Left renal pelvis (tissue), 4 donors: Measurements from ENCODE around the gene SNX4. TPM values are rescaled to one million over a fixed set of nuclear protein-coding genes. Genes with fewer than 3 reads are reported as not detected.

Experiments used
- DNase-seq, 4 donors: peaks; one replicate each; pipeline ENCODE4 v3.0.0-alpha.2; 2013; ENCODE audit warnings: low read depth in 4 of 4, low spot score in 3 of 4
- polyA plus RNA-seq, 4 donors: library from polyadenylated mRNA; unstranded; fragments of 120-200 nt; gene quantifications; one replicate each; pipeline ENCODE4 v1.2.1, GENCODE V29; 2013; ENCODE audit not compliant: insufficient read length in 4 of 4

The SNX4 gene
- polyA plus RNA-seq, 4 donors: 36.7 to 77.8 (median 69.4) TPM

DNA sequence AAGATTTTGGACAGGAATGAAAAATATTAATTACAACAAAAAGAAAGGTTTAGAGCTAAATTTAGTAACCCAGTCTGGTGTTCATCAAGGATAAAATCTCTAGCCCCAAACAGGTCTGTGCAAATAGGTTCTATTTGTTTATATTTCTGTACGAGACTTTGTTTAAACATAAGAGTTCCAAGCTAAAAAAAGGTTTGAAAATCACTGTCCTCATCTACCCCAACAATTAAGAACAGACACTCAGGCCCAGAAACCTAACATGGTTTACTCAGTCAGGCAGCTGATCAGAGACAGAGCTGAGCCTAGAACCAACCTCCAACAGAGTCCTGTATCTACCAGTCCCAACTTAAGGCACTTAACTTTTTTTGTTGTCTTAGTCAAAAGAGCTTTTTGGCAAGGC lies 49.3 kb downstream of the SNX4 start:
- no peak for DNase-seq

DNA sequence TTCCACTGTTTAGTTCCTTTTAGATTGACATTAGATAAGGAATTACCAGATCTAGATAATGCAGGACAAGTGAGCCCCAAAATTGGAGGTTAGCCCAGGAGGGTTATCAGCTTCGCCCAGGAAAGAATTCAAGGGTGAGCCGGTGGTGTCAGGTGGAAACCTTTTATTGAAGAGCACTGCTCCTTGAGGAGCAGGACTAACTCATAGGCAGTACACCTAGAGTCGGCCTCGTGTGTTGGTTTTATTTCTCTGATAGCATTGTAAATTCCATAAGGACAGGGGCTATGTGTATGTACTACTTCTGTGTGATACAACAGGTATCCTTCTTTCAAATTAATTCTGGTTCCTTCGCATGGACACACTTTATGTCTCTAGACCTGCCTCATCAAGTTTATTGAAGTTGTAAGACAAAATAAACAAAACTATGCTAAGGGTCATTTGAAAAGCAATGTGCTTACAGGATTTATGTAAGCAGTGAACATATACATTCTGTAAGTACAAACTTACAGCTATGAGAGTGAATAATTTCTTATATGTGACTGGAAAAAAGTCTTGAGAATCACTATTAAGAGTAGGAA lies 57.2 kb downstream of the SNX4 start:
- DNase-seq: no peak

DNA sequence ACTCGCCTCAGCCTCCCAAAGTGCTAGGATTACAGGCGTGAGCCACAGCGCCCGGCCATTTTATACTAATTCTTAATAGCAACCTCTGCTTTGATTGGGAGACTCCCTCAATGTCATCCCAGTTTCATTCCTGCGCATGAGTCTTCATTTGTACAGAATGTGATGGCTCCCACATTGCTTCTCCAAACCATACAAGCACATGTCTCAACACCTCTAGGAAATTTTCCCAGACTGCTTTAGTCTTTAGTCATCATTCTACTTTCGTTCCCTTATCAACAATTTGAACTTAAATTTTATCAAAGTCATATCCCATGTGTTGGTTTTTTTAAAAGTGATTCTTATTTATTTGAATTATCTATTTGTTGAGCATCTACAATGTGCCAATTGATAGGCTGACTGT lies 58.1 kb downstream of the SNX4 start:
- DNase-seq: no peak

DNA sequence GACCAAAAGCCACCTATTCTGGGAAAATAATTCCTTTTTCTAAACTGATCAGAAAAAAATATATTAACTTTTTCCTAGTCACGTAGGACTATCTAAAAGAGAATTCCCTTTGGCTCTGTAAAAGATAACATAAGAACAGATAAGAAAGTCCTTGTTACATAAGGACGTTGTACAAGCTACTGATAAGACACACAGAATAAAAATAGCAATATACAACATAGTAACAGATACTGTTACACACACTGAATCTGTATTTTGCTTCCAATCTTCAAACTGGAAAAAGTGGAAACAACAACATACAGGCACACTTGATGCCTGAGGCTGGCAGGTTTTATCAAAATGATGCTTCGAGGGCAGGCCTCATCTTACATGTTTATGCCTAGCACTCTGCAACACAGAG lies 59.8 kb downstream of the SNX4 start:
- DNase-seq: no peak

DNA sequence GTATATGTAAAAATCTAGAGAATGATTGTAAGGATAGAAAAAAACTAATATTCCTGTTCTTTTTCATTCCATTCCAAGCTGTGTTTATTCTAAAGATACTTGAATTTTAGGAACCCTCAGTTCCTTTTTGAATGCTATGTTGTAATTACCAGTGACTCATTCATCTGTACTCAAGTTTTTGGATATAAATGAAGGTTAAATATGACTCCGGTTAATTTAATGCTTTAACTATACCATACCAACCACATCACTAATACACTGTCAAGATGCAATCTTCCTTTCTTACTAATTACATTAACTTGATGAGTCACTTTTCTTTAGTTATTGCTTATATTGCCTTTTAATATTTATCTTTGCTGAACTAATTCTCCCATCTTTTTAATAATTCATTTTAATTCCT lies 76.1 kb downstream of the SNX4 start:
- no peak for DNase-seq

DNA sequence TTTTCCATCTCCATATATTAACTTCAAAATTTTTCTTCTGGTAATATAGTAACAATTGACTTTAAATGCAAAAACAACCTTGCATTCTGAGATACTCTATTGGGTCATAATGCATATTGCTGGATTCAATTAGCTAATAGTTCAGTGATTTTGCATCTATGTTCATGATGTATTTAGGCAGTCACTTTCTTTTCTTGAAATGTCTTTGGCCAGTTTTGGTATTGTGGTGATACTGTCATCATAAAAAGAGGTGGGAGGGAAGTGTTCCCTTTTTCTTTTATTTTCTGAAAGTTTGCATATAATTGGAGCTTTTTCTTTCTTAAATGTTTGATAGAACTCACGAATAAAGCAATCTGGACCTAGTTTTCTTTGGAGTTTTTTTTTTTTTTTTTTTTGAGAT lies 77.5 kb downstream of the SNX4 start:
- no peak for DNase-seq

DNA sequence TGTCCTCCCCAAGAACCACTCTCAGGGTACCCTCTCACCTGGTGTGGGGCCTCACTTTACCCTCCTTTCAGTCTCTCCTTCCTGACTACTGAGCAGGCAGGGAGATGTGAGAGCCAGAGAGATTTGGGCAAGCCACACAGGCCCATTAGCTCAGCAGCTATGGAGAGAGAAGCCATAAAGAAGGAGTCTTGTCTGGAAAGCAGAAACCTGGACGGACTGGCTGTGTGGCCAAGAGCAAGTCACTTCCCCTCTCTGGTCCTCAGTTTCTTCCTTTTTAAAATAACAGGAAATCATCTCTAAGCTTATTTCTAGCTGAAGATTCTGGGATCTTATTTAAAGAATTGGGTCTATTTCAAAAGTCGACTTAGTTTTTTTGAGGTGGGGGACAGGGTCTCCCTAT lies 79.0 kb downstream of the SNX4 start:
- DNase-seq: no peak

DNA sequence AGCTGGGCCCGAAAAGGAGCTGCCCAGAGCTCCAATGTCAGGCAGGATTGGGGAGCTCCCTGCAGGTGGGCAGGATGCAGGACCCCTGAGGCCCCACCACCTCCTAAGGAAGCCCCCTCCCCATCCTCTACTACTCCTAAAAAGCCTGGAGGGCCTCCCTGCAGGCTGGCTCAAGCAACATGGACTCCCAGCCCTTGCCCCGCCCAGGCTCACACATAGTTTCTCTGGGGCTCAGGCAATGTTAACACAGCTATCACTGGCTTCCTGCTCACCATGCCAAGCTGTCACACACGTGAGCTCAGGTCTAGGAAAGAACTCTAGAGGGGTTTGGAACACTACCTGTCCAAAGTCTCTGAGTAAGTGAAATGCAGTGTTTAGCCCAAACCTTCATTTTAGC lies 79.4 kb downstream of the SNX4 start:
- no peak for DNase-seq

DNA sequence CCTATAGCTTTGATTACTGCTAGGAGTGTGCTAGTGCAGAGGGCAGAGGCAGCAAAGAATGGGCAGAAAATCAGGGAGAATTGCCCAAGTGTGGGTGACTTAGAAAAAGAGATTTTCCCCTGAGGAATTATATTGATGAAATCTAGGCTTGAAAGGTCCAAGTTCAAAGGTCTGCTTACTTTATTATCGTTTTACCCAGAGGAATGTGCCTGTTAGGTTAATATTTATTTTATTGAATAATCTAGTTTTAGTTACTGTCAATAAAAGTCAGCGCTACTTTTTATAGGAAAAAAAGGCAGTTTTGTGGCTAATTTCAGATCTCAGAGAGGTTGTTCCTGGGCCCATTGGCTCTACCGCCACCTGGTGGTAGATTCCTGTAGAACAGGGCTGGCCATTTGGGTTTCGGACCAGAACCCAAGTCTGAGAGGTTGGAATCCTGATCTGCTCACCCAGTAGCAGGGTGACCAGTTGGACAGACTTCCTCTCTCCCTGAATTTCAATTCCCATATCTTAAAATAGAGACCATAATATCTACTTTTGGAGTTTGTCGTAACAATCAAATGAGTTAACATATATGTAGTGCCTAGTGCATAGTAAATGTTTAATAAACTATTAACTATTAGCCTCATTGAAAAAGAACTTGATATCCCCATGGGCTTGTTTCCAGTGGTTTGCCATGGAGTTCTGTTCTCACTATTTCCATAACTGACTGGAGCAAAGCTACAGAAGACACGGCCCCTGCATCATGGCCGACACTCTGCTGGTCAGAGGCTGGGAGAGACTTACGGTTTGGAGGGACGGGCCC lies 82.2 kb downstream of the SNX4 start:
- DNase-seq: peak in 3 of 4 donors; percentile 14 to 29 (median 14)

DNA sequence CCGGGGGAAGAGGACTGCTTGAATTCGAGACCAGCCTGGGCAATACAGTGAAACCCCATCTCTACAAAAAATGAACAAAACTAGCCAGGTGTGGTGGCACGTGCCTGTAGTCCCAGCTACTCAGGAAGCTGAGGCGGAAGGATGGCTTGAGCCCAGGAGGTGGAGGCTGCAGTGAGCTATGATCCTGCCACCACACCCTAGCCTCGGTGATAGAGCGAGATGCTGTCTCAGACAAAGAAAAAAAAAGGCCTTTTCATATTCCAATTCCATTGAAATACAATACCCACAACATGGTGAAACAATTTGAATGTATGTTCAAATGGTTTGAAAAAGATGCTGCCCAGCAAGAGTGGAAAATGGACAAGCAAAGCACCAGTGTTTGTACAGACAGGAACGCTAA lies 83.1 kb downstream of the SNX4 start:
- DNase-seq: no peak

DNA sequence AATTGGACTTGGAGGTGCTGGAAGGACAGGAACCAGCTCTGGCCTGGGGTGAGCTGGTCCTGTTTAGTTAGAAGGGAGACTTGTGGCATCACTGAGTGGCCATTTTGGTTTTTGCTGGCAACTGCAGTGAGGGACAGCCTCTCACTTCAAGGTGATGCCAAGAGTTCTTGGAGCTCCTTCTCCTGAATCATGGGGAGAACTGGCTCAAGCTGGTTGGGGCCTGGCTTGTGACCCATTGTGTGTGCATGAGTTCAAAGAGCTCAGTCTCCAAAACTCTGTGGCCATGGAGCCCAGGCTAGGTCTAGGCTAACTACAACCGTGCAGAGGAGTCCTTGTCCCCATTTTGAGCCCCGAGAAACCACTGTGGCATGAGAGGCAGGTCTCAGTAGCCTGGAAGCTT lies 84.8 kb downstream of the SNX4 start:
- no peak for DNase-seq

DNA sequence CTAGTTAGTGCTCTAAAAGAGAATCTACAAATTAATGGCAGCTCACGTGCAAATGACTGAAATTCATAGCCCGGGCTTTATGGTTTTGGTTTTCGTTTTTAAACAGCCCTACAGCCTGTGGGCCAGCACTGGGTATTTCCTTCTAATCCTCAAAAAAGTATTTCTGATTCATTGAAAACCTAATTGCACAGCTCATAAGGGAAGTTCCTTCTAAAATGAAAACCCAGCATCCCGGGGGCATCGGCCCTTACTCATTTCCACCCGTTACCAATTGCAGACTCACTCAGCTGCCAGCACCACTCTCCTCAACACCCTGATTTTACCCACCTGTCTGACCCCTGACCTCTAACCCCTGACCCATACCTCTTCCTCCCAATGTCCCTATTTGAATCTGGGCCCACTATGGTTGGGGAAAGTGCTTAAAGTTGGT lies 85.4 kb downstream of the SNX4 start:
- no peak for DNase-seq

DNA sequence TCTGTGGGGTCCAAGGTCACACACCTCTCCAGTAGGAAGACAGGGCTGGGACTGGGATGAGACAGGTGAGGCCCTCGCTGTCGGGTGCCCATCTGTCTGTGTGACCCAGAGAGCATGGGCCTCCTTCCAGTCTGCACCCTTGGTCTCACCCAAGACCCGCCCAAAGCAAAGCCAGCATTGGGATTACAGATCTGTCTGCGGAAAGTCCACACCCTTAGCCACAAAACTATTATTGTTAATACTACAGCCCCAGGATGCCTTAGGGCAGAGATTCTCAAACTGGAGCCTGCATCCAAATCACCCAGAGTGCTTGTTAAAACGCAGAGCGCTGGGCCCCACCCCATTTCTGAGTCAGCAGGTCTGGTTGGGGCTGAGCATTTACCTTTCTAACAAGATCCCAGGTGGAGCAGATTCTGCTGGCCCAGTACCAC lies 86.4 kb downstream of the SNX4 start:
- DNase-seq: no peak

DNA sequence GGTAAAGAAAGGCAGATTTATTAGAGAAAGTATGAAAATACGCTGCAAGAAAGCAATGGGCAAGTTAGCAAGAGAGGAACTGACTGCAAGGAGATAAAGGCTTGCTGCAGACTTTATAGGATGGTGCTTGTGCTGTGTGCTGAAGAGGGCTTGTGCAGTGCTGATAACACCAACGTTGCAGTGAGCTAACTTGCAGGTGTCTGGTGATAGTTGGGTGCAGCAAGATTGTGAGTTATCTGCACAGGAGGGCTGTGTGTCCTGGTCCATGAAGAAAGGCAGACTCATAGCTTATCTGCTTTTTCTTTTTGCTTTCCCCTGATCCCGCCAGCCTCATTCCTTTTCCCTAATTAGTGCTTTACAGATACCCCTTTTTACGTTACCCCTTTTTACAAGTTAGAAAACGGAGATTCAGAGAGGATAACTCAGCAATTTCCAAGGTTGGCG lies 86.9 kb downstream of the SNX4 start:
- DNase-seq: no peak

DNA sequence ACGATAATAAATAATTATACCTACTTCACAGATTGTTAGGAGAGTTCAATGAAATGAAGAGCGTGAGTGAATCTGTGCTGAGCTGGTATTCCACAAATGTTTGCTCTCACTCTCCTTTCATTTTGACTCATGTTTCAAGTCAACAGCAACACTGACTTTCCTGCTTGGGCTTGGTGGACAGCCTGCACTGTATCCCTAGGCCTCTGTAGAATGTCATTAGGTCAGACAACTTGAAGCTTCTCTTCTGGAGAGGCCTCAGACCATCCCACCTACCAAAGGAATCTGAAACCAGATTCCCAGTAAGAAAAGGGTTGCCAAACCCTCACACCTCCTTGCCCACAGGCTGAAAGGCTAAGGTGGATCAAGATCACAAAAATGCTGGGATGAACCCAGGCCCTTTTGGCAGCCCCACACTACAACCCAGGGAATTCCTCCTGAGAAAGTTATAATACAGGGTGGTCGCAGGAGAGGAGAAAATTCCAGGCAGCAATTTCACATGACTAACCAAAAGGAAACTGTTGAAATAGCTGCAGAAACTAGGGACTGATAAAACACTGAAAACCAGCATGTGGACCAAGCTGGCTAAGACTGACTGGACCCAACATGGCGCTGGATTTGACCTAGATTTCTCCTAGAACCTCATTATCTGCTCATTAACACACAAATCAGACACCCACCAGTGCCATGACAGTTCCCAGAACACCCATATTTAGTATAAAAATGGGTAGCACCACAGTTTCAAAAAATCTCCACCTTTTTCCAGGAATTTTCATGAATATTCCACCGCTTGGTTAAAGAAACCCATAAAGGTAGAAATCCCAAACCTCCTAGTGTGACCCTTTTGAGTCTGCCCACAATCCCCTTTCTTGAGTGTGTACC lies 87.9 kb downstream of the SNX4 start:
- no peak for DNase-seq

DNA sequence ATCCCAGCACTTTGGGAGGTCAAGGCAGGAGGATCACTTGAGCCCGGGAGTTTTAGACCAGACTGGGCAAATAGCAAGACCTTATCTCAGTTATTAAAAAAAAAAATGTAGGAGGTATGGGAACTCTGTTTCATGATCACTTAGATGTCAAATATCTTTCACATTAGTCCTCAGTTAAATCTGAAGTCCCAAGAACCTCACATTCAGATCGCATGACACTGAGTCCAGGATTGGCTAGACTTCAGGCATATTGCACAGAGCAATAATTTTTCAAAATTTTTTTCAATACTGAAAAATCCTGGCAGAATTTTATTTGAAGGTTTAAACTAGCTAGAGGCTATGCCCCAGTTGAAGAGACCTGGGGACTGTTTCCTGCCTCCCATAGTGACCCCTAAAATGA lies 88.6 kb downstream of the SNX4 start:
- DNase-seq: no peak

DNA sequence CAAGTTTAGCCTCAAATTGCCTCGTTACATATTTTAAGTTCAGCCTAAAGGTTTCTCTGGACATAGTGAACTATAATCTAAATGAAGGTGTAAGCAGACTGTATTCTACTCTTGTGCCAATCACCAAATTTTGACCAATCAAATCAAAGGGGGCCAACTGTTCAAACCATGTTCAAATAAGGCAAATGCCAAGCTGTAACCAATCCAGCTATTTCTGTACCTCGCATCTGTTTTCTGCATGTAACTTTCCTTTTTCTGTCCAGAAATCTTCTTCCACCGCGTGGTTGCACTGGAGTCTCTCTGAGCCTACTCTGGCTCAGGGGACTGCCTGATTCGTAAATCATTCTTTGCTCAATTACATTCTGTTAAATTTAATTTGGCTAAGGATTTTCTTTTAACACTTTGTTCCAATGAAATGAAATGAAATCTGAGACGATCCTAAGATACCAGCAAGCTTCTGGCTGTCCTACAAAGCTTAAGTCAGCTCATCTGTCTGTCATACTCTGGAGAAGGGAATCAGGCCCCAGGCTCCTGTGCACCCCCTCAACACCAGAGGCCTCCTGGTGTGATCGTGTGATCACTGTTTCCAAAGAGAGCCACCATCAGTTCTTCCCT lies 91.7 kb downstream of the SNX4 start:
- DNase-seq: no peak

DNA sequence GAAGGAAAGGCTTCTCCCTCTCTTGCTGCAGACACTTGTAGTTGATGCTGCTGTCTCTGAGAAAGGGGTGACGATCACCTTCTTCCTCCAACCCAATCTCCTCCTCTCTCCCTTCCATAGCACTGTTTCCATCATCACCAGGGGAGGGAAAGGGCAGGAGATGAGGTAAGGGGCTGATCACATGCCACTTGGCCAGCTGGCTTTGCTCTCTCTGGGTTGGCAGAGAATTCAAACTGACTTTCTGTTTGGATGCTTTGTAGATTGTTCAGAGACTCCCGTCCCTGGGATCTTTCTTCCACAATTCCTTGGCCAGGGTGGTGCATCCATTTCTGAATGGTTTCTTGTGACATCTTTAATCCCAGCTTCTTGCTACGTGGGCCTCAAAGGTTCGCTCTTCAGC lies 101.7 kb downstream of the SNX4 start:
- no peak for DNase-seq

DNA sequence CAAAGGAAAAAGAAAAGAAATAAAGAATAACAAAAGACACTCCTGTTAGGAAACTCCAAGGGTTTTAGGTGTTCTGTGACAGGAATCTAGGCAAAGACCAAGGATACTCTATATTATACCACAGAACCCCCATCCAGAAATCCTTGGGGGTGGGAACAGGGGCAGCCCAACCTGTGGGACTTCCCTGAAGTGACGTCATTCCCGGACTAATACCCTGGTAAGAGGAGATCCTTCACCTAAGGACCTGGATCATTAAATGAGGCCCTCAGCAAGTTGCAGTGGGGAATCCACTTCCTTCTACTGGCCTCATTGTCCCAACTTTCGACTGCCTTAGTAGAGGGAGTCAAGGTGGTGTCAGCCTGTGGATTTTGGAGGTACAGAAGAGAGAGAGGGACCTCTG lies 103.8 kb downstream of the SNX4 start:
- no peak for DNase-seq

DNA sequence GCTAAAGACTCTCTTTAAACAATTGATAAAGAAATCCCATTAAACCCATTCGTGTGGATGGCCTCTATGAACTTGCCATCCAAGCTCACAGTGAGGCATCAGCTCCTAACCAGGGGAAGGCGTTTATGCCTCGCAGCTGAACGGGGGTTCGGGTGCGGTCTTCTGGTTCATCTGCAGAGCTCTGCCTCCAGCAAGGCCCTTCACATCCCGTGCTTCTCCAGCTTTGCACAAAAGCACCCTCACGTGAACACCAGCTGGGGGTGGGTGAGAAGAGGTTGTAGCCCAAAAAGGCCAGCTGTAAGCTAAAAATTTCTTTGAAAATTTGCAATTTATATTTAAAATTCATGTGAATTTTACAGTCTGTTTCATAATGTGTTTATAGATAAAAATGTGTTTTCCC lies 105.3 kb downstream of the SNX4 start:
- DNase-seq: no peak

DNA sequence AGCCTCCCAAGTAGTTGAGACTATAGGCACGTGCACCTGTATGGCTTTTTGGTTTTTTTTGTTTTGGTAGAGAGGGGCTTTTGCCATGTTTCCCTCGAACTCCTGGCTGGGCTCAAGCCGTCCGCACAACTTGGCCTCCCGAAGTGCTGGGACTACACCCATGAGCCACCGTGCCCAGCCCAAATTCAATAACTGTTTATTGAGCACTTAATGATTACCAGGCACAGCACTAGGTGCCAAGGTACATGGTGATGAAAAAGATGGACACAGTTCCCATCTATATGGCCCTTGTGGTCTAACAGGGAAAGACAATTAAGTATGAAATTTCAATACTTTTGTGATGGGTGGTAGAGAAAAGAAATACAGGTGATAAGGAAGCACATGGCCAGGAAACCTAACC lies 109.1 kb downstream of the SNX4 start:
- DNase-seq: no peak
